Jurkat, Clone E6-1 (cell line): ENCODE results near the gene RAB37.
A peak's percentile ranks its signal among the peaks of the same experiment; 100 is the strongest.

Source experiments
- DNase-seq: peaks from one replicate; pipeline ENCODE4 v3.0.0-alpha.2; 2011; ENCODE audit warnings: low read depth, low spot score
- H3K4me3 ChIP-seq: 2 replicates; pipeline ENCODE4 v1.5.1; 2011; ENCODE audit warnings: mild to moderate bottlenecking, low read length, control low read depth, moderate library complexity

RAB37 gene

GRCh38 chr17:74790161-74791058 lies 53.4 kb downstream of the RAB37 start:
- H3K4me3 ChIP-seq = no peak overlapping the region
- peak; percentile 39 for DNase-seq

- no peak for DNase-seq
- H3K4me3 ChIP-seq = no peak overlapping the region
Measured at GRCh38 chr17:74792586-74793105, 55.6 kb downstream of the RAB37 start.

GRCh38 chr17:74795327-74796020 lies 58.4 kb downstream of the RAB37 start:
- H3K4me3 ChIP-seq = no peak overlapping the region
- no peak for DNase-seq

GRCh38 chr17:74796211-74796610 lies 59.2 kb downstream of the RAB37 start:
- H3K4me3 ChIP-seq = no peak overlapping the region
- DNase-seq = no peak

GRCh38 chr17:74796866-74797265 lies 59.8 kb downstream of the RAB37 start:
- no peak overlapping the region for H3K4me3 ChIP-seq
- DNase-seq = no peak
